Measurements from ENCODE around the gene P2RY12.

The P2RY12 gene

GRCh38 chr3:151307131-151307530 is 77.4 kb downstream of the P2RY12 start:
- no peak for DNase-seq (ENCODE audit: low read depth in 2 of 2)

GRCh38 chr3:151306168-151306810 is 78.3 kb downstream of the P2RY12 start:
- DNase-seq (ENCODE audit: low read depth in 2 of 2): no peak

- DNase-seq (ENCODE audit: low read depth in 2 of 2): no peak
Measured at GRCh38 chr3:151305775-151306151, 78.8 kb downstream of the P2RY12 start.

GRCh38 chr3:151305060-151305774 is 79.3 kb downstream of the P2RY12 start:
- DNase-seq (ENCODE audit: low read depth in 2 of 2): peak; percentile 97

- no peak for DNase-seq (ENCODE audit: low read depth in 2 of 2)
Measured at GRCh38 chr3:151303751-151304150, 80.8 kb downstream of the P2RY12 start.

GRCh38 chr3:151301787-151302186 is 82.8 kb downstream of the P2RY12 start:
- DNase-seq (ENCODE audit: low read depth in 2 of 2): peak in 1 of 2 experiments; percentile 62

GRCh38 chr3:151300539-151300938 is 84.0 kb downstream of the P2RY12 start:
- no peak for DNase-seq (ENCODE audit: low read depth in 2 of 2)

- no peak for DNase-seq (ENCODE audit: low read depth in 2 of 2)
Measured at GRCh38 chr3:151299006-151299405, 85.5 kb downstream of the P2RY12 start.

- no peak for DNase-seq (ENCODE audit: low read depth in 2 of 2)
Measured at GRCh38 chr3:151297429-151297828, 87.1 kb downstream of the P2RY12 start.

GRCh38 chr3:151296226-151296625 is 88.3 kb downstream of the P2RY12 start:
- no peak for DNase-seq (ENCODE audit: low read depth in 2 of 2)

- no peak for DNase-seq (ENCODE audit: low read depth in 2 of 2)
Measured at GRCh38 chr3:151293127-151293526, 91.4 kb downstream of the P2RY12 start.

GRCh38 chr3:151290673-151291072 is 93.9 kb downstream of the P2RY12 start:
- DNase-seq (ENCODE audit: low read depth in 2 of 2): peak in 1 of 2 experiments; percentile 30

GRCh38 chr3:151289445-151289844 is 95.1 kb downstream of the P2RY12 start:
- DNase-seq (ENCODE audit: low read depth in 2 of 2): no peak

All from fibroblast of skin of left quadriceps (primary cell).